ENCODE results near the gene GPR158.

GRCh38 chr10:25505466-25505865, 330.7 kb downstream of the GPR158 start:
- TF ChIP-seq CTCF (IDR thresholded peaks at IDR 0.05; ENCODE audit: control extremely low read depth in 1 of 3, insufficient read depth in 1 of 3, low read depth in 1 of 3, low read length in 3 of 3) (no peak), POLR2AphosphoS5 (IDR thresholded peaks at IDR 0.05; ENCODE audit: low read depth, low read length) (no peak), SRF (IDR thresholded peaks at IDR 0.05; ENCODE audit: low read depth, low read length) (no peak), EP300 (IDR thresholded peaks at IDR 0.05; ENCODE audit: borderline replicate concordance in 1 of 2, low read depth in 2 of 2, low read length in 2 of 2) (no peak), BACH1 (IDR thresholded peaks at IDR 0.05; ENCODE audit: low read length) (no peak), MAX (IDR thresholded peaks at IDR 0.05) (no peak), CHD2 (IDR thresholded peaks at IDR 0.05; ENCODE audit: low read length) (no peak)
